Erythroblast (primary cell): ENCODE measurements around the gene KLHL29.

ENCODE experiments used
- DNase-seq, 2 experiments: peaks; one replicate each; lab custom pipeline; 2025; lab: John Stamatoyannopoulos, UW
- GATA1 ChIP-seq: IDR thresholded peaks from 2 replicates; pipeline ENCODE4 v1.6.1; 2011; ENCODE audit warnings: low read depth, mild to moderate bottlenecking, control low read depth, low read length, moderate library complexity
- POLR2A ChIP-seq: IDR thresholded peaks from 2 replicates; pipeline ENCODE4 v1.6.1; 2011; ENCODE audit warnings: mild to moderate bottlenecking, low read length

KLHL29 gene

GRCh38 chr2:23480957-23481797 is 96.2 kb downstream of the KLHL29 start:
- DNase-seq = no peak
- TF ChIP-seq GATA1 = no peak
- TF ChIP-seq POLR2A = no peak

- DNase-seq = no peak
- no peak for TF ChIP-seq POLR2A
Measured at GRCh38 chr2:23482188-23482587, 97.2 kb downstream of the KLHL29 start.

GRCh38 chr2:23482607-23483006 is 97.6 kb downstream of the KLHL29 start:
- no peak for DNase-seq
- TF ChIP-seq GATA1 (no peak), POLR2A (no peak)

GRCh38 chr2:23483791-23484190 is 98.8 kb downstream of the KLHL29 start:
- DNase-seq = no peak
- TF ChIP-seq GATA1 (no peak), POLR2A (no peak)

- TF ChIP-seq POLR2A (no peak), GATA1 (no peak)
- DNase-seq = no peak
Measured at GRCh38 chr2:23484275-23484674, 99.3 kb downstream of the KLHL29 start.

GRCh38 chr2:23484767-23485166 is 99.8 kb downstream of the KLHL29 start:
- TF ChIP-seq POLR2A (no peak), GATA1 (no peak)

GRCh38 chr2:23485261-23485660 is 100.3 kb downstream of the KLHL29 start:
- DNase-seq = no peak
- TF ChIP-seq POLR2A (no peak), GATA1 (no peak)

More at GRCh38 chr2:23484767-23485166, 99.8 kb downstream of the KLHL29 start:
- no peak for DNase-seq

- DNase-seq = no peak
- TF ChIP-seq GATA1 (no peak), POLR2A (no peak)
Measured at GRCh38 chr2:23485841-23486683, 101.1 kb downstream of the KLHL29 start.

GRCh38 chr2:23486684-23487075 is 101.7 kb downstream of the KLHL29 start:
- TF ChIP-seq GATA1 = no peak
- no peak for TF ChIP-seq POLR2A

GRCh38 chr2:23487735-23488492 is 102.9 kb downstream of the KLHL29 start:
- DNase-seq = no peak
- TF ChIP-seq GATA1 (no peak), POLR2A (no peak)

More at GRCh38 chr2:23486684-23487075, 101.7 kb downstream of the KLHL29 start:
- DNase-seq = no peak

GRCh38 chr2:23488584-23488983 is 103.6 kb downstream of the KLHL29 start:
- no peak for DNase-seq
- TF ChIP-seq POLR2A = no peak
- no peak for TF ChIP-seq GATA1

- no peak for TF ChIP-seq GATA1
- no peak for TF ChIP-seq POLR2A
- DNase-seq = no peak
Measured at GRCh38 chr2:23489471-23490322, 104.7 kb downstream of the KLHL29 start.
